ENCODE results near the gene COL9A1. TPM values are rescaled to one million over a fixed set of nuclear protein-coding genes. Genes with fewer than 3 reads are reported as not detected.

The COL9A1 gene
- total RNA-seq, 4 donors from 2014 or later = 0.66 to 2.3 (median 1.2) TPM; not detected in 1

DNA sequence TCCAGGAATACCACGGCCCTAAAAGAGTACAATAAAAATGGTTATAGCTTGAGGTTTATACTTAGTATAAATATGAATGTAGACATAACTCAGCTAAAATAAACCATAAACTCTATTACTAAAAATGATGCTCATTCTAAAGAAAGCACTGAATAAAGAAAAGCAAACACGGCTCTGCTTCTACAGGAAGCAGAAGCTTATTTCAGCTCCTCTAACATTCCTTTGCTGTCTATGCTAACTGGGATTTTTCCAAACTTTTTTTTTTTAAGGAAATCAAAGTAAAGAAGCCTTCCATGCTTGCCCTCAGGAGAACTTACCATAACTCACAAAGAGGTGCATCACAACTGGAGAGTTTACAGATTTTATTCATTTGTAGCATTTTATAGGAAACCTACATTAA, 30.8 kb downstream of the COL9A1 start:
- Histone ChIP-seq H3K4me1 (no peaks in the 10 kb centered on the region), H3K27me3 (no peaks in the 10 kb centered on the region), H3K9me3 (no peaks in the 10 kb centered on the region), H3K36me3 (no peaks in the 10 kb centered on the region), H3K4me3 (no peak overlapping the region), H3K27ac (no peak overlapping the region)
- TF ChIP-seq, protein P1, sequence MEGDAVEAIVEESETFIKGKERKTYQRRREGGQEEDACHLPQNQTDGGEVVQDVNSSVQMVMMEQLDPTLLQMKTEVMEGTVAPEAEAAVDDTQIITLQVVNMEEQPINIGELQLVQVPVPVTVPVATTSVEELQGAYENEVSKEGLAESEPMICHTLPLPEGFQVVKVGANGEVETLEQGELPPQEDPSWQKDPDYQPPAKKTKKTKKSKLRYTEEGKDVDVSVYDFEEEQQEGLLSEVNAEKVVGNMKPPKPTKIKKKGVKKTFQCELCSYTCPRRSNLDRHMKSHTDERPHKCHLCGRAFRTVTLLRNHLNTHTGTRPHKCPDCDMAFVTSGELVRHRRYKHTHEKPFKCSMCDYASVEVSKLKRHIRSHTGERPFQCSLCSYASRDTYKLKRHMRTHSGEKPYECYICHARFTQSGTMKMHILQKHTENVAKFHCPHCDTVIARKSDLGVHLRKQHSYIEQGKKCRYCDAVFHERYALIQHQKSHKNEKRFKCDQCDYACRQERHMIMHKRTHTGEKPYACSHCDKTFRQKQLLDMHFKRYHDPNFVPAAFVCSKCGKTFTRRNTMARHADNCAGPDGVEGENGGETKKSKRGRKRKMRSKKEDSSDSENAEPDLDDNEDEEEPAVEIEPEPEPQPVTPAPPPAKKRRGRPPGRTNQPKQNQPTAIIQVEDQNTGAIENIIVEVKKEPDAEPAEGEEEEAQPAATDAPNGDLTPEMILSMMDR (IDR thresholded peaks at IDR 0.05) = no peak
- TF ChIP-seq POLR2A (IDR thresholded peaks at IDR 0.05) = no peak
- TF ChIP-seq EP300 (IDR thresholded peaks at IDR 0.05) = no peak
- no peak for DNase-seq (ENCODE audit: low spot score in 2 of 2)
- WGBS, 2 donors = 43% methylated on average over 2 of the region's 2 CpGs

DNA sequence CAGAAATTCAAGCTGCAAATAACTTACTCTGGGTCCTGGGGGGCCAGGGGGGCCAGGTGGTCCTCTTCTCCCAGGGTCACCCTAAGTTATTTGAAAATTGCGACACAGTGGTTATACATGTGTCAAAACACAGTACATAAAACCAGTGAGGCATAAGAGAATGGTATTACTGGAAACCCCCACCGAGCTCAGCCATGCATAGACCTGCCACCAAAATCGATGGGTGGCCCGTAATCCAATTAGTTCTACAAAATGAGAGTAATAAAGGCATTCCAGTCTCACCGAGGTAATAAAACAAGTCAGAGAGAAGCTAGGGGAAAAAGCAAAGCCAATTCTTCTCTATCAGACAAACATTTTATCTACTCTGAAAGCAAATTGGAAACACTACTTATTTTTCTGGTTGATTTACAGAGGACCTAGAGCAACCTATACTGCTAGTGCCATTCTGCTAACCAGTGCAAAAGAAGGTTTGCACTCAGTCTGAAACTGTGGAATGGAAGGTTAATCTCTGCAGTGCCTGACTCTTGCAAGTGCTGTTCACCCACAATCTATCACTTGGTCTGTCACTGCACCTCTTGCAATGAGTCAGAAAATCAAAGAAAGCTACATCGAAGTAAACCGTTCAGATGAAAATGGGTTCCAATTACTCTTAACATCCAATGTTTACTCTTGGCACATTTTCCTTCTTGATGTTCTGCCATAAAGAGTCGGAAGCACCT, 32.4 kb downstream of the COL9A1 start:
- 54% methylated on average over 8 of the region's 8 CpGs for WGBS, 2 donors
- Histone ChIP-seq H3K27me3 (no peaks in the 10 kb centered on the region), H3K27ac (no peak overlapping the region), H3K4me1 (no peaks in the 10 kb centered on the region), H3K4me3 (no peak overlapping the region), H3K36me3 (no peaks in the 10 kb centered on the region), H3K9me3 (no peaks in the 10 kb centered on the region)
- TF ChIP-seq, protein P1 (IDR thresholded peaks at IDR 0.05) = no peak
- TF ChIP-seq POLR2A (IDR thresholded peaks at IDR 0.05) = no peak
- no peak for TF ChIP-seq EP300 (IDR thresholded peaks at IDR 0.05)
- no peak for DNase-seq (ENCODE audit: low spot score in 2 of 2)

DNA sequence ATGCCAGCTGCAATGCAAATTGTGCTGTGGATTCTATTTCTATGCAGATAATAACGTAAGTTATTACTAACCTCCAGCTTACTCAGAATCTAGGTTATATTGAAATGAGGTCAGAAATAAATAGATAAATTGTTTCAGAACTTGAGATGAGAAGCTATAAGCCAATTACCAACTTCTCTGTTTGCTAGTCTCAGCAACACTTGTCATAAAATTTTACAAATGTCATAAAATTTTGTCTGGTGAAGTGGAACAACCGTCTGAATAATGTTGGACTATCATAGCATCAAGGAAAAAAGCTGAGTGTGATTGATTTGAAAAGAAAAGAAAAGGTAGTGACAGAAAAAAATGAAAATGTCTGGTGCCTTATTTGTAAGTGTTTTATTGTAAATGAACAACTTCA, 36.7 kb downstream of the COL9A1 start:
- 45 to 65% methylated on average over 2 of the region's 2 CpGs for WGBS, 2 donors
- no peaks in the 10 kb centered on the region for H3K4me1 ChIP-seq
- no peaks in the 10 kb centered on the region for H3K36me3 ChIP-seq
- DNase-seq (ENCODE audit: low spot score in 2 of 2) = no peak
- H3K9me3 ChIP-seq = no peaks in the 10 kb centered on the region
- TF ChIP-seq EP300 (IDR thresholded peaks at IDR 0.05) (no peak), POLR2A (IDR thresholded peaks at IDR 0.05) (no peak)
- TF ChIP-seq, protein P1 (IDR thresholded peaks at IDR 0.05) = no peak
- H3K27ac ChIP-seq = no peak overlapping the region
- H3K27me3 ChIP-seq = no peaks in the 10 kb centered on the region
- H3K4me3 ChIP-seq = no peak overlapping the region

DNA sequence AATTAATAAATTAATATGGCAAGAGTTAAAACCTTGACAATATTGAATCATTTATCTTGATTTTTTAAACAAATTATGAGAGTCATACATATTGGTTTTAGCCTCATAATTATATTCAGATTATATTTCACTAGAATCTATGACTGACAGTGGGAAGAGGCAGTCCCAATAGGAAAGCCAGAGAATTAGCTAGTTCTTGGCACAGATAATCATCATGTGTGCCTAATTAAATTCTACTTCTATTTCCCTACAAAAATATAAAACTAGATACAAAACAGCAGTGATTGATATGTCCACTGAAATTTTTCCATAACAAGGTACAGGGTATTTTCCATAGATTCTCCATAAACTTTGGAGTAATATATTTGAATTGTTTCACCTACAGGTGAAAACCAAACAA, 38.6 kb downstream of the COL9A1 start:
- Histone ChIP-seq H3K27ac (no peak overlapping the region), H3K4me1 (no peaks in the 10 kb centered on the region), H3K4me3 (no peak overlapping the region), H3K36me3 (no peaks in the 10 kb centered on the region), H3K9me3 (no peaks in the 10 kb centered on the region), H3K27me3 (no peaks in the 10 kb centered on the region)
- TF ChIP-seq, protein P1 (IDR thresholded peaks at IDR 0.05) = no peak
- no peak for TF ChIP-seq POLR2A (IDR thresholded peaks at IDR 0.05)
- TF ChIP-seq EP300 (IDR thresholded peaks at IDR 0.05) = no peak
- no peak for DNase-seq (ENCODE audit: low spot score in 2 of 2)

DNA sequence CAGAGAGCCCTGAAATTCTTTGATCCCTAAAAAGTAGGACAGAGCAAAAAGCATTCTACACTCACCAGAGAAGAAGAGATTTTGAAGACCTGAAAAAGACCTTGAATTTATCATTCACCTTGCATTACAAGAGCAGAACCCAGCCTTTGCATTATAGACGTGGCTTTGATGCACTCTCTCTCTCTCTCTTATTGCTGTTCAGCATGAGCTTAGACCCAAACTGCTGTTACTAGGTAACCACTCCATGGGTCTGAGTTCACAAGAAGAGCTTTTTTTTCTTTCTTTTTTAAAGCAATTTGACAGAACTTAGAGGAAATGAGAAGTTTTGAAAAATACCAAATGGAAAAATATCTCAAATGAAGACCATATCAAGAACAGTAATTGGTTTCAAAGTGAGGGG, 44.4 kb downstream of the COL9A1 start:
- Histone ChIP-seq H3K4me3 (no peak overlapping the region), H3K27me3 (no peaks in the 10 kb centered on the region), H3K4me1 (no peaks in the 10 kb centered on the region), H3K36me3 (no peaks in the 10 kb centered on the region), H3K9me3 (no peaks in the 10 kb centered on the region), H3K27ac (no peak overlapping the region)
- TF ChIP-seq POLR2A (IDR thresholded peaks at IDR 0.05) (no peak), EP300 (IDR thresholded peaks at IDR 0.05) (no peak)
- TF ChIP-seq, protein P1 (IDR thresholded peaks at IDR 0.05) = no peak
- no peak for DNase-seq (ENCODE audit: low spot score in 2 of 2)
- WGBS, 2 donors = 32 to 41% methylated on average over 1 of the region's 1 CpG

Measured in tibial nerve (tissue), 4 donors.